H9 (cell line): ENCODE results near the gene NCKAP5. TPM values are rescaled to one million over a fixed set of nuclear protein-coding genes. Genes with fewer than 3 reads are reported as not detected.

Experiments
- DNase-seq: peaks from one replicate; pipeline ENCODE4 v3.0.0-alpha.2; 2017
- H2AFZ ChIP-seq: one replicate; pipeline ENCODE4 v1.6.1; 2013; ENCODE audit warnings: mild to moderate bottlenecking, low read length, control low read depth, moderate library complexity
- H2AK5ac ChIP-seq: 2 replicates; pipeline ENCODE4 v1.6.1; 2013; ENCODE audit warnings: low read length, control low read depth, mixed read lengths; ENCODE audit not compliant: insufficient read length
- H2BK120ac ChIP-seq: one replicate; pipeline ENCODE4 v1.6.1; 2013; ENCODE audit warnings: low read depth, mild to moderate bottlenecking, low read length, control low read depth, inconsistent platforms; ENCODE audit not compliant: poor library complexity, severe bottlenecking
- H2BK12ac ChIP-seq: 2 replicates; pipeline ENCODE4 v1.6.1; 2013; ENCODE audit warnings: low read length, control low read depth, mixed read lengths, low read depth; ENCODE audit not compliant: insufficient read length
- H2BK15ac ChIP-seq: 2 replicates; pipeline ENCODE4 v1.6.1; 2013; ENCODE audit warnings: low read depth, low read length, control low read depth
- H2BK20ac ChIP-seq: one replicate; pipeline ENCODE4 v1.6.1; 2013; ENCODE audit warnings: low read depth, mild to moderate bottlenecking, low read length, control low read depth, inconsistent platforms; ENCODE audit not compliant: poor library complexity, severe bottlenecking
- H2BK5ac ChIP-seq: 2 replicates; pipeline ENCODE4 v1.6.1; 2013; ENCODE audit warnings: low read length, control low read depth, mixed read lengths; ENCODE audit not compliant: insufficient read length
- H3K14ac ChIP-seq: 2 replicates; pipeline ENCODE4 v1.6.1; 2013; ENCODE audit warnings: low read length, control low read depth; ENCODE audit not compliant: insufficient read depth
- H3K18ac ChIP-seq: 2 replicates; pipeline ENCODE4 v1.6.1; 2013; ENCODE audit warnings: low read depth, mild to moderate bottlenecking, mixed read lengths, low read length, control low read depth; ENCODE audit not compliant: insufficient read length
- H3K23ac ChIP-seq: 2 replicates; pipeline ENCODE4 v1.6.1; 2013; ENCODE audit warnings: low read length, control low read depth, mixed read lengths, low read depth; ENCODE audit not compliant: insufficient read length
- H3K23me2 ChIP-seq: 2 replicates; pipeline ENCODE4 v1.6.1; 2013; ENCODE audit warnings: low read depth, mild to moderate bottlenecking, mixed read lengths, low read length, control low read depth; ENCODE audit not compliant: insufficient read length, poor library complexity, severe bottlenecking
- H3K27ac ChIP-seq: 2 replicates; pipeline ENCODE4 v1.5.1; 2013; ENCODE audit warnings: low read length, control low read depth, mixed read lengths, low read depth; ENCODE audit not compliant: insufficient read length
- H3K27me3 ChIP-seq: 2 replicates; pipeline ENCODE4 v1.6.1; 2013; ENCODE audit warnings: low read length, control low read depth, inconsistent platforms; ENCODE audit not compliant: insufficient read depth
- H3K4ac ChIP-seq: 2 replicates; pipeline ENCODE4 v1.6.1; 2013; ENCODE audit warnings: low read depth, mild to moderate bottlenecking, control low read depth, inconsistent platforms, low read length, moderate library complexity
- H3K4me1 ChIP-seq: 2 replicates; pipeline ENCODE4 v1.6.1; 2013; ENCODE audit warnings: low read length, control low read depth, inconsistent platforms; ENCODE audit not compliant: insufficient read depth
- H3K4me2 ChIP-seq: 2 replicates; pipeline ENCODE4 v1.6.1; 2013; ENCODE audit warnings: low read length, control low read depth, mixed read lengths; ENCODE audit not compliant: insufficient read length, insufficient read depth
- H3K56ac ChIP-seq: 2 replicates; pipeline ENCODE4 v1.6.1; 2013; ENCODE audit warnings: low read depth, mild to moderate bottlenecking, mixed read lengths, low read length, control low read depth; ENCODE audit not compliant: insufficient read length
- H3K79me1 ChIP-seq: 2 replicates; pipeline ENCODE4 v1.6.1; 2013; ENCODE audit warnings: low read depth, mild to moderate bottlenecking, moderate library complexity, low read length, control low read depth, inconsistent platforms; ENCODE audit not compliant: insufficient read depth, poor library complexity, severe bottlenecking
- H3K79me2 ChIP-seq: 2 replicates; pipeline ENCODE4 v1.6.1; 2013; ENCODE audit warnings: low read length, control low read depth, inconsistent platforms; ENCODE audit not compliant: insufficient read depth
- H3K9ac ChIP-seq: 2 replicates; pipeline ENCODE4 v1.6.1; 2013; ENCODE audit warnings: low read length, control low read depth, mixed read lengths; ENCODE audit not compliant: insufficient read length; ENCODE audit errors: extremely low read depth
- H3K9me3 ChIP-seq: one replicate; pipeline ENCODE4 v1.6.1; 2013; ENCODE audit warnings: low read depth, low read length, inconsistent platforms; ENCODE audit not compliant: control insufficient read depth
- H3T11ph ChIP-seq: one replicate; pipeline ENCODE4 v1.6.1; 2013; ENCODE audit warnings: mild to moderate bottlenecking, low read length, control low read depth, inconsistent platforms
- H4K20me1 ChIP-seq: one replicate; pipeline ENCODE4 v1.6.1; 2013; ENCODE audit not compliant: control insufficient read depth, insufficient read length, insufficient read depth
- H4K5ac ChIP-seq: 2 replicates; pipeline ENCODE4 v1.6.1; 2013; ENCODE audit warnings: low read depth, mild to moderate bottlenecking, mixed read lengths, low read length, control low read depth; ENCODE audit not compliant: insufficient read length
- H4K8ac ChIP-seq: replicated peaks from 2 replicates; pipeline ENCODE4 v1.6.1; 2013; ENCODE audit warnings: low read length, control low read depth, mixed read lengths, low read depth; ENCODE audit not compliant: insufficient read length
- H4K91ac ChIP-seq: 2 replicates; pipeline ENCODE4 v1.6.1; 2013; ENCODE audit warnings: low read depth, mild to moderate bottlenecking, moderate library complexity, mixed read lengths, low read length, control low read depth; ENCODE audit not compliant: insufficient read length
- H3K27ac Mint-ChIP-seq, 3 experiments: 2 replicates in 2 of 3; 3 replicates in 1 of 3; pipeline ENCODE4 v1.8.0; 2020 to 2021; ENCODE audit warnings: mixed read lengths in 3 of 3, mild to moderate bottlenecking in 1 of 3, moderate library complexity in 1 of 3
- H3K27me3 Mint-ChIP-seq: 2 replicates; pipeline ENCODE4 v1.8.0; 2021; ENCODE audit warnings: low read depth, mild to moderate bottlenecking, moderate library complexity, mixed read lengths
- H3K36me3 Mint-ChIP-seq, 3 experiments: 2 replicates in 2 of 3; 3 replicates in 1 of 3; pipeline ENCODE4 v1.8.0; 2020 to 2021; ENCODE audit warnings: low read depth in 3 of 3, mixed read lengths in 3 of 3; ENCODE audit not compliant: insufficient read depth in 1 of 3
- H3K4me1 Mint-ChIP-seq, 2 experiments: 2 replicates each; pipeline ENCODE4 v1.8.0; 2020; ENCODE audit warnings: mixed read lengths in 2 of 2
- H3K4me3 Mint-ChIP-seq, 2 experiments: 2 replicates in 1 of 2; 3 replicates in 1 of 2; pipeline ENCODE4 v1.8.0; 2020 to 2021; ENCODE audit warnings: mild to moderate bottlenecking in 2 of 2, mixed read lengths in 2 of 2, moderate library complexity in 1 of 2
- H3K9me3 Mint-ChIP-seq, 2 experiments: 2 replicates in 1 of 2; 3 replicates in 1 of 2; pipeline ENCODE4 v1.8.0; 2020; ENCODE audit warnings: mild to moderate bottlenecking in 2 of 2, mixed read lengths in 2 of 2, moderate library complexity in 1 of 2
- CTCF ChIP-seq: fragments of 200-600 bp; sonication (generic); conservative IDR thresholded peaks from 3 replicates; pipeline ENCODE4 v1.8.0; 2021; ENCODE audit warnings: antibody characterized with exemption, mild to moderate bottlenecking
- WGBS: extraction: QIAGEN DNeasy Blood & Tissue Kit; methylation state at CpG from one replicate; pipeline ENCODE4 v1.1.7; 2013; ENCODE audit warnings: missing lambda C conversion rate, low lambda C conversion rate, mixed read lengths; ENCODE audit not compliant: insufficient read length; ENCODE audit errors: extremely low coverage; 5-methylcytosine and 5-hydroxymethylcytosine counted together
- total RNA-seq: library from RNA; stranded (reverse); gene quantifications from 2 replicates; pipeline ENCODE4 v1.2.1, GENCODE V29; 2021

Gene NCKAP5
- total RNA-seq, 1 experiment from 2014 or later: 0.26 TPM

- H3K4me1 Mint-ChIP-seq: 0 out of 4 replicates have a peak, but pooled peaks cover 0 to 2% of the 10 kb centered on the region in 2 experiments
- Histone ChIP-seq H3K23me2 (no peaks in the 10 kb centered on the region), H3K18ac (no peak overlapping the region), H4K8ac (no peak overlapping the region), H3K56ac (no peak overlapping the region), H4K20me1 (no peaks in the 10 kb centered on the region), H3K27me3 (no peaks in the 10 kb centered on the region), H3K23ac (no peak overlapping the region), H3T11ph (no peak overlapping the region), H3K4me1 (no peaks in the 10 kb centered on the region), H3K27ac (no peak overlapping the region), H3K9ac (no peak overlapping the region), H4K5ac (no peak overlapping the region), H3K4me2 (no peak overlapping the region), H3K14ac (no peak overlapping the region), H2AFZ (no peak overlapping the region), H4K91ac (no peak overlapping the region), H2BK5ac (no peak overlapping the region), H3K9me3 (no peaks in the 10 kb centered on the region), H2BK15ac (no peak overlapping the region), H2BK20ac (no peak overlapping the region), H3K79me1 (no peaks in the 10 kb centered on the region), H3K4ac (no peak overlapping the region), H2BK12ac (no peak overlapping the region), H2AK5ac (no peak overlapping the region), H2BK120ac (no peak overlapping the region), H3K79me2 (no peaks in the 10 kb centered on the region)
- H3K36me3 Mint-ChIP-seq: no peaks in the 10 kb centered on the region
- TF ChIP-seq CTCF: no peak
- WGBS: no CpG with 5 or more reads among the region's 4 CpGs
- no peak for DNase-seq
- H3K4me3 Mint-ChIP-seq: no peak overlapping the region
- H3K27ac Mint-ChIP-seq: no peak overlapping the region
- H3K9me3 Mint-ChIP-seq: no peaks in the 10 kb centered on the region; a peak in 1 of 5 replicates
- no peaks in the 10 kb centered on the region for H3K27me3 Mint-ChIP-seq
Observed at GRCh38 chr2:133248264-133248663, 320.0 kb downstream of the NCKAP5 start.
